HCT116 (cell line): Measurements from ENCODE around the gene GATC.

Source experiments
- CEBPB ChIP-seq: IDR thresholded peaks from 2 replicates; pipeline ENCODE4 v1.6.1; 2012; ENCODE audit warnings: low read depth
- CTCF ChIP-seq, 3 experiments: fragments of 200-600 bp in 1 of 3; sonication (generic) in 1 of 3; IDR thresholded peaks in 2 of 3; conservative IDR thresholded peaks in 1 of 3; 2 replicates each; pipeline ENCODE4 v1.5.1; 2012 to 2017; ENCODE audit warnings: low read depth in 2 of 3, low read length in 2 of 3, antibody characterized with exemption in 1 of 3, borderline replicate concordance in 1 of 3, control low read depth in 1 of 3, mild to moderate bottlenecking in 1 of 3, mixed read lengths in 1 of 3, mixed run types in 1 of 3, moderate library complexity in 1 of 3; ENCODE audit not compliant: insufficient read depth in 1 of 3
- EZH2 ChIP-seq: fragments of 200-600 bp; sonication (generic); IDR thresholded peaks from 2 replicates; pipeline ENCODE4 v1.6.1; 2017; ENCODE audit warnings: antibody characterized with exemption, mixed run types
- EZH2phosphoT487 ChIP-seq: fragments of 200-600 bp; IDR thresholded peaks from 2 replicates; pipeline ENCODE4 v1.6.1; 2018; ENCODE audit warnings: antibody characterized with exemption, borderline replicate concordance
- FOSL1 ChIP-seq: IDR thresholded peaks from 2 replicates; pipeline ENCODE4 v1.6.1; 2012; ENCODE audit warnings: low read depth
- POLR2A ChIP-seq: IDR thresholded peaks from 2 replicates; pipeline ENCODE4 v1.7.0; 2011; ENCODE audit warnings: borderline replicate concordance; ENCODE audit not compliant: insufficient read depth, insufficient read length; ENCODE audit errors: extremely low read depth
- POLR2AphosphoS5 ChIP-seq: IDR thresholded peaks from 2 replicates; pipeline ENCODE4 v1.6.1; 2011; ENCODE audit warnings: mild to moderate bottlenecking, low read depth, low read length, moderate library complexity
- SP1 ChIP-seq: IDR thresholded peaks from 2 replicates; pipeline ENCODE4 v1.6.1; 2012; ENCODE audit warnings: low read depth
- YY1 ChIP-seq: IDR thresholded peaks from 2 replicates; pipeline ENCODE4 v1.6.1; 2011; ENCODE audit warnings: low read length, low read depth, moderate library complexity, mild to moderate bottlenecking; ENCODE audit not compliant: insufficient replicate concordance; ENCODE audit errors: extremely low read depth
- ZBTB33 ChIP-seq: IDR thresholded peaks from 2 replicates; pipeline ENCODE4 v1.6.1; 2011; ENCODE audit warnings: mild to moderate bottlenecking, low read length, moderate library complexity; ENCODE audit not compliant: insufficient replicate concordance; ENCODE audit errors: extremely low read depth
- ZNF274 ChIP-seq: fragments of 200-500 bp; sonication (Bioruptor generic); IDR thresholded peaks from 2 replicates; pipeline ENCODE4 v1.6.1; 2014; ENCODE audit warnings: mild to moderate bottlenecking, low read depth, low read length, inconsistent platforms

GRCh38 chr12:120439646-120440247 lies 6.5 kb upstream of the GATC start:
- TF ChIP-seq CTCF (IDR thresholded peaks at IDR 0.05 in 2 of 3, conservative IDR thresholded peaks at IDR 0.05 in 1 of 3; ENCODE audit: borderline replicate concordance in 1 of 3, insufficient read depth in 1 of 3, low read depth in 2 of 3, low read length in 2 of 3) = peak; percentile 64 to 90 (median 78)
- no peak for TF ChIP-seq FOSL1
- TF ChIP-seq ZBTB33 = no peak
- no peak for TF ChIP-seq EZH2
- TF ChIP-seq EZH2phosphoT487 = no peak
- no peak for TF ChIP-seq POLR2AphosphoS5
- TF ChIP-seq CEBPB = no peak; the same call in 1 of the 2 replicates
- TF ChIP-seq SP1 = no peak
- no peak for TF ChIP-seq POLR2A
- TF ChIP-seq ZNF274 = no peak
- TF ChIP-seq YY1 = no peak
